ENCODE data around the gene OR11H7. TPM values are rescaled to one million over a fixed set of nuclear protein-coding genes. Genes with fewer than 3 reads are reported as not detected.

The OR11H7 gene
- total RNA-seq = not detected in 2 replicates

GRCh38 chr14:20228681-20229080 is at the start of gene OR11H7:
Gene OR11H7 (plus strand): TSS chr14:20228981.

DNA sequence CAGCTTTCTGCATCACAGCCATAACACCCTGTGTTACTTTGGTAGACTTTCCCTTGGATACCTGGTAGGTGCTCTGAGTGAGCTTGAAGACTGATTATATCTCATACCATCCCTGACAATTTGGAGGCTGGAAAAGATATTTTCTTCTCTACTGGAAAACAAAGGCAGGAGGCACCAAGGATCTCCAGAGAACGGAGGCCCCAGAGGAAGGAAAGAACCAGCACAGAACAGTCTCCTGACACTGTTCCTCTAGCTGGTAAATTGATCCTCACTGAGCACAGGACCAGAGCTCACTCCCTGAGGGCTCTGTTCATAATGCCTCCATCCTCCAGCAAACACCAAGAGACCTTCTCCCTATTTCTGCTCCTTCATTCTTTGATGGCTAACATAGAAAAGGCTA is 38.2 kb upstream of the OR11H7 start, which contains the start of gene OR11G2:
Gene OR11G2 (plus strand): TSS at position 301 of the 400 bp plus-strand sequence. CDS start 6,542 bp downstream, outside the sequence.

GRCh38 chr14:20223410-20223809 is 5.4 kb upstream of the OR11H7 start, which contains the start of gene OR11H6:
Gene OR11H6 (plus strand): TSS chr14:20223710. CDS start chr14:20223710, 0 bp downstream.

Other genes with a start within 250 kb of the OR11H7 start
- gene OR4Q2, start 226.8 kb upstream of the OR11H7 start, total RNA-seq = not detected in 2 replicates
- not detected in 2 replicates for gene OR4K14, start 209.7 kb upstream of the OR11H7 start, total RNA-seq
- not detected in 2 replicates for gene OR4K13, start 192.9 kb upstream of the OR11H7 start, total RNA-seq
- not detected in 2 replicates for gene OR4L1, start 168.9 kb upstream of the OR11H7 start, total RNA-seq
- gene OR4K17, start 118.2 kb upstream of the OR11H7 start, total RNA-seq = 0.14 TPM in 1 of 2 replicates, not detected in the other
- gene OR4N5, start 90.2 kb upstream of the OR11H7 start, total RNA-seq = not detected in 2 replicates
- gene OR11G2, start 38.1 kb upstream of the OR11H7 start, total RNA-seq = not detected in 2 replicates
- not detected in 2 replicates for gene OR11H6, start 5.3 kb upstream of the OR11H7 start, total RNA-seq
- gene OR11H4, start 10.3 kb downstream of the OR11H7 start, total RNA-seq = not detected in 2 replicates
- gene TTC5, start 77.0 kb downstream of the OR11H7 start, total RNA-seq = 19.3 and 21.0 TPM in 2 replicates
- gene CCNB1IP1, start 104.3 kb downstream of the OR11H7 start, total RNA-seq = 49.9 and 51.5 TPM in 2 replicates
- gene PARP2, start 114.7 kb downstream of the OR11H7 start, total RNA-seq = 4.3 and 5.6 TPM in 2 replicates
- gene TEP1, start 184.5 kb downstream of the OR11H7 start, total RNA-seq = 10.0 and 16.0 TPM in 2 replicates
- gene KLHL33, start 207.2 kb downstream of the OR11H7 start, total RNA-seq = 0.14 and 0.18 TPM in 2 replicates
- gene OSGEP, start 225.8 kb downstream of the OR11H7 start, total RNA-seq = 23.1 and 25.9 TPM in 2 replicates
- 58.3 and 88.6 TPM in 2 replicates for gene APEX1, start 226.2 kb downstream of the OR11H7 start, total RNA-seq
- 21.6 and 23.3 TPM in 2 replicates for gene PIP4P1, start 232.5 kb downstream of the OR11H7 start, total RNA-seq
- gene PNP, start 240.4 kb downstream of the OR11H7 start, total RNA-seq = 11.4 and 14.3 TPM in 2 replicates